ENCODE results near the gene GIMAP6.
"Not testable (repeated sequence)": the region's sequence is repeated elsewhere in the genome, so short reads cannot be mapped to it uniquely, and the experiment has no call there.

GIMAP6 gene

GRCh38 chr7:150631866-150632864 is at the start of gene GIMAP6:
GIMAP6 (minus strand) TSS chr7:150632385; CDS start chr7:150630142, 2,243 bp downstream.
- DNase-seq (ENCODE audit: low spot score) = no peak

- not testable (repeated sequence) for DNase-seq (ENCODE audit: low spot score)
Measured at GRCh38 chr7:150680364-150680763, 48.2 kb upstream of the GIMAP6 start.

- DNase-seq (ENCODE audit: low spot score) = not testable (repeated sequence)
Measured at GRCh38 chr7:150678601-150679000, 46.4 kb upstream of the GIMAP6 start.

- DNase-seq (ENCODE audit: low spot score) = not testable (repeated sequence)
Measured at GRCh38 chr7:150676854-150677253, 44.7 kb upstream of the GIMAP6 start.

- DNase-seq (ENCODE audit: low spot score) = not testable (repeated sequence)
Measured at GRCh38 chr7:150676276-150676675, 44.1 kb upstream of the GIMAP6 start.

- no peak for DNase-seq (ENCODE audit: low spot score)
Measured at GRCh38 chr7:150675714-150676113, 43.5 kb upstream of the GIMAP6 start.

- DNase-seq (ENCODE audit: low spot score) = not testable (repeated sequence)
Measured at GRCh38 chr7:150671798-150672585, 39.8 kb upstream of the GIMAP6 start.

GRCh38 chr7:150668977-150669376 is 36.8 kb upstream of the GIMAP6 start:
- DNase-seq (ENCODE audit: low spot score) = no peak

GRCh38 chr7:150668472-150668911 is 36.3 kb upstream of the GIMAP6 start:
- no peak for DNase-seq (ENCODE audit: low spot score)

- no peak for DNase-seq (ENCODE audit: low spot score)
Measured at GRCh38 chr7:150666412-150666811, 34.2 kb upstream of the GIMAP6 start.

- DNase-seq (ENCODE audit: low spot score) = no peak
Measured at GRCh38 chr7:150665896-150666295, 33.7 kb upstream of the GIMAP6 start.

- no peak for DNase-seq (ENCODE audit: low spot score)
Measured at GRCh38 chr7:150665089-150665748, 33.0 kb upstream of the GIMAP6 start.

- no peak for DNase-seq (ENCODE audit: low spot score)
Measured at GRCh38 chr7:150663802-150664494, 31.8 kb upstream of the GIMAP6 start.

- DNase-seq (ENCODE audit: low spot score) = not testable (repeated sequence)
Measured at GRCh38 chr7:150662821-150663220, 30.6 kb upstream of the GIMAP6 start.

GRCh38 chr7:150660939-150661613 is 28.9 kb upstream of the GIMAP6 start:
- DNase-seq (ENCODE audit: low spot score) = no peak

GRCh38 chr7:150657526-150657925 is 25.3 kb upstream of the GIMAP6 start:
- no peak for DNase-seq (ENCODE audit: low spot score)

- DNase-seq (ENCODE audit: low spot score) = no peak
Measured at GRCh38 chr7:150656047-150656446, 23.9 kb upstream of the GIMAP6 start.

GRCh38 chr7:150654692-150655091 is 22.5 kb upstream of the GIMAP6 start:
- DNase-seq (ENCODE audit: low spot score) = no peak

GRCh38 chr7:150649080-150649385 is 16.8 kb upstream of the GIMAP6 start:
- DNase-seq (ENCODE audit: low spot score) = no peak

GRCh38 chr7:150648353-150649079 is 16.3 kb upstream of the GIMAP6 start:
- no peak for DNase-seq (ENCODE audit: low spot score)

All from ecto neural progenitor cell (in vitro differentiated cells).